Measurements from ENCODE around the gene KLF3. TPM values are rescaled to one million over a fixed set of nuclear protein-coding genes. Genes with fewer than 3 reads are reported as not detected.

The KLF3 gene
- total and polyA plus RNA-seq, 2 of the 4 experiments (the other 2 are of a cell fraction) = 8.2 to 12.6 TPM

- TF ChIP-seq MAZ (IDR thresholded peaks at IDR 0.05; ENCODE audit: borderline replicate concordance, low read depth, low read length) (no peak), CEBPB (IDR thresholded peaks at IDR 0.05; ENCODE audit: low read depth, low read length) (no peak), RFX5 (IDR thresholded peaks at IDR 0.05; ENCODE audit: low read depth, low read length) (no peak), MXI1 (IDR thresholded peaks at IDR 0.05; ENCODE audit: borderline replicate concordance, low read depth, low read length) (no peak), FOS (IDR thresholded peaks at IDR 0.05; ENCODE audit: low read depth, low read length) (no peak), CHD1 (IDR thresholded peaks at IDR 0.05; ENCODE audit: low read depth, low read length) (no peak), RCOR1 (IDR thresholded peaks at IDR 0.05; ENCODE audit: insufficient replicate concordance, low read length) (no peak), CTCF (conservative IDR thresholded peaks at IDR 0.05; ENCODE audit: low read depth, low read length) (no peak), BHLHE40 (IDR thresholded peaks at IDR 0.05; ENCODE audit: low read depth, low read length) (no peak), SMC3 (IDR thresholded peaks at IDR 0.05; ENCODE audit: low read depth, low read length) (no peak), POLR2A (IDR thresholded peaks at IDR 0.05; ENCODE audit: low read depth, low read length) (no peak), NFE2L2 (IDR thresholded peaks at IDR 0.05; ENCODE audit: low read depth, low read length) (no peak)
- TF ChIP-seq, protein P1, sequence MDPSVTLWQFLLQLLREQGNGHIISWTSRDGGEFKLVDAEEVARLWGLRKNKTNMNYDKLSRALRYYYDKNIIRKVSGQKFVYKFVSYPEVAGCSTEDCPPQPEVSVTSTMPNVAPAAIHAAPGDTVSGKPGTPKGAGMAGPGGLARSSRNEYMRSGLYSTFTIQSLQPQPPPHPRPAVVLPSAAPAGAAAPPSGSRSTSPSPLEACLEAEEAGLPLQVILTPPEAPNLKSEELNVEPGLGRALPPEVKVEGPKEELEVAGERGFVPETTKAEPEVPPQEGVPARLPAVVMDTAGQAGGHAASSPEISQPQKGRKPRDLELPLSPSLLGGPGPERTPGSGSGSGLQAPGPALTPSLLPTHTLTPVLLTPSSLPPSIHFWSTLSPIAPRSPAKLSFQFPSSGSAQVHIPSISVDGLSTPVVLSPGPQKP (IDR thresholded peaks at IDR 0.05; ENCODE audit: borderline replicate concordance, low read depth, low read length) = no peak
- TF ChIP-seq, protein P2, sequence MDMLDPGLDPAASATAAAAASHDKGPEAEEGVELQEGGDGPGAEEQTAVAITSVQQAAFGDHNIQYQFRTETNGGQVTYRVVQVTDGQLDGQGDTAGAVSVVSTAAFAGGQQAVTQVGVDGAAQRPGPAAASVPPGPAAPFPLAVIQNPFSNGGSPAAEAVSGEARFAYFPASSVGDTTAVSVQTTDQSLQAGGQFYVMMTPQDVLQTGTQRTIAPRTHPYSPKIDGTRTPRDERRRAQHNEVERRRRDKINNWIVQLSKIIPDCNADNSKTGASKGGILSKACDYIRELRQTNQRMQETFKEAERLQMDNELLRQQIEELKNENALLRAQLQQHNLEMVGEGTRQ (IDR thresholded peaks at IDR 0.05; ENCODE audit: low read depth, low read length) = no peak
- H3K79me1 ChIP-seq (ENCODE audit: low read depth in 1 of 2, low read length in 2 of 2) = no peaks in the 10 kb centered on the region
- no peak overlapping the region for H2BK5ac ChIP-seq (ENCODE audit: low read depth, low read length, poor library complexity, severe bottlenecking)
- no TSS peak for BruUV-seq (replicated peaks)
- no peak overlapping the region for H2AFZ ChIP-seq (replicated peaks; ENCODE audit: low read length, poor library complexity)
- CTCF ChIA-PET = interaction anchor here (0.6 kb wide), 1 partner anchor 92 kb away, joined by 4 read pairs; no protein-coding TSS in a partner anchor
- no peak overlapping the region for H3K4ac ChIP-seq (ENCODE audit: low read depth, low read length)
- H3K4me2 ChIP-seq (ENCODE audit: low read depth, low read length) = no peak overlapping the region
- WGBS, 2 experiments (ENCODE audit: extremely low coverage in 2 of 2, insufficient read length in 1 of 2) = 96% methylated on average over 4 of the region's 5 CpGs; no CpG with 5 or more reads in 1 of the 2 experiments
- ATAC-seq (ENCODE audit: low read depth) = no peak
- no peak overlapping the region for H3K23ac ChIP-seq (ENCODE audit: low read depth, low read length)
- H3K9ac ChIP-seq (ENCODE audit: low read depth, low read length) = no peak overlapping the region
- no peak for DNase-seq
- no peak overlapping the region for H2BK15ac ChIP-seq (ENCODE audit: low read depth, low read length)
- POLR2A ChIA-PET (ENCODE audit: unreplicated experiment) = no interaction called here
- H3K27ac ChIP-seq (ENCODE audit: insufficient read depth, low read length) = no peak overlapping the region
- no peak overlapping the region for H4K91ac ChIP-seq (ENCODE audit: insufficient read depth, low read depth, low read length)
- H3K9me1 ChIP-seq (ENCODE audit: insufficient read depth, low read length) = no peaks in the 10 kb centered on the region
- no peak overlapping the region for H3K18ac ChIP-seq (ENCODE audit: low read depth, low read length)
- no peak overlapping the region for H2BK120ac ChIP-seq (ENCODE audit: low read depth, low read length)
- no peak overlapping the region for H2AK5ac ChIP-seq (ENCODE audit: low read depth, low read length)
- in situ Hi-C loops (cut with MboI; ENCODE audit: low sequenced_read_pairs) = no loop called here
- H4K8ac ChIP-seq (ENCODE audit: low read depth in 2 of 2, low read length in 2 of 2) = no peak overlapping the region
- no peaks in the 10 kb centered on the region for H4K20me1 ChIP-seq (ENCODE audit: insufficient read depth, low read length)
- no peak overlapping the region for H3K4me3 ChIP-seq (ENCODE audit: insufficient read depth, low read depth, low read length)
- no peak overlapping the region for H3K56ac ChIP-seq (ENCODE audit: extremely low read depth, insufficient read depth, low read length)
- H3K4me1 ChIP-seq (ENCODE audit: control insufficient read depth, insufficient read depth, low read length) = peaks cover 12% of the 10 kb centered on the region
- no peak overlapping the region for H2AK9ac ChIP-seq (replicated peaks; ENCODE audit: low read depth, low read length, poor library complexity)
- H2BK20ac ChIP-seq (ENCODE audit: low read depth, low read length) = no peak overlapping the region
- H3K27me3 ChIP-seq (ENCODE audit: control insufficient read depth, insufficient read depth, low read length) = no peaks in the 10 kb centered on the region; the same call in 1 of the 2 replicates
- no peaks in the 10 kb centered on the region for H3K9me3 ChIP-seq (ENCODE audit: control insufficient read depth, insufficient read depth, low read length)
- H4K5ac ChIP-seq (ENCODE audit: low read depth, low read length) = no peak overlapping the region; the same call in 1 of the 2 replicates
- dilution Hi-C loops (cut with HindIII; ENCODE audit: low sequenced_read_pairs, unreplicated experiment) = no loop called here
- no peaks in the 10 kb centered on the region for H3K36me3 ChIP-seq (ENCODE audit: control insufficient read depth, insufficient read depth, low read length)
- intact Hi-C loops (cut with micrococcal nuclease) = no loop called here
- no peak overlapping the region for H3K14ac ChIP-seq (replicated peaks; ENCODE audit: low read depth, low read length)
These were observed 48.2 kb upstream of the KLF3 start for GRCh38 chr4:38615847-38616246.
